Measurements from ENCODE around the gene SSBP3.

- TF ChIP-seq, protein P1, sequence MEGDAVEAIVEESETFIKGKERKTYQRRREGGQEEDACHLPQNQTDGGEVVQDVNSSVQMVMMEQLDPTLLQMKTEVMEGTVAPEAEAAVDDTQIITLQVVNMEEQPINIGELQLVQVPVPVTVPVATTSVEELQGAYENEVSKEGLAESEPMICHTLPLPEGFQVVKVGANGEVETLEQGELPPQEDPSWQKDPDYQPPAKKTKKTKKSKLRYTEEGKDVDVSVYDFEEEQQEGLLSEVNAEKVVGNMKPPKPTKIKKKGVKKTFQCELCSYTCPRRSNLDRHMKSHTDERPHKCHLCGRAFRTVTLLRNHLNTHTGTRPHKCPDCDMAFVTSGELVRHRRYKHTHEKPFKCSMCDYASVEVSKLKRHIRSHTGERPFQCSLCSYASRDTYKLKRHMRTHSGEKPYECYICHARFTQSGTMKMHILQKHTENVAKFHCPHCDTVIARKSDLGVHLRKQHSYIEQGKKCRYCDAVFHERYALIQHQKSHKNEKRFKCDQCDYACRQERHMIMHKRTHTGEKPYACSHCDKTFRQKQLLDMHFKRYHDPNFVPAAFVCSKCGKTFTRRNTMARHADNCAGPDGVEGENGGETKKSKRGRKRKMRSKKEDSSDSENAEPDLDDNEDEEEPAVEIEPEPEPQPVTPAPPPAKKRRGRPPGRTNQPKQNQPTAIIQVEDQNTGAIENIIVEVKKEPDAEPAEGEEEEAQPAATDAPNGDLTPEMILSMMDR (IDR thresholded peaks at IDR 0.05), result no peak
- TF ChIP-seq POLR2A (IDR thresholded peaks at IDR 0.05), result no peak
Measured at GRCh38 chr1:54372978-54373377, 33.2 kb downstream of the SSBP3 start.
